Progenitor cell of endocrine pancreas (in vitro differentiated cells): ENCODE data around the gene IFIT1. TPM values are rescaled to one million over a fixed set of nuclear protein-coding genes. Genes with fewer than 3 reads are reported as not detected.

Source experiments
- DNase-seq: peaks from one replicate; pipeline ENCODE4 v3.0.0; 2021; ENCODE audit warnings: low spot score; ENCODE audit not compliant: unreplicated experiment
- H3K27ac Mint-ChIP-seq: 2 replicates; pipeline ENCODE4 v1.8.0; 2021; ENCODE audit warnings: mild to moderate bottlenecking, moderate library complexity, mixed read lengths
- H3K27me3 Mint-ChIP-seq: 2 replicates; pipeline ENCODE4 v1.8.0; 2021; ENCODE audit warnings: mixed read lengths
- H3K36me3 Mint-ChIP-seq: 2 replicates; pipeline ENCODE4 v1.8.0; 2022; ENCODE audit warnings: mixed read lengths; ENCODE audit not compliant: insufficient read depth
- H3K4me1 Mint-ChIP-seq: 2 replicates; pipeline ENCODE4 v1.8.0; 2021; ENCODE audit warnings: low read depth, mixed read lengths
- H3K4me3 Mint-ChIP-seq: 2 replicates; pipeline ENCODE4 v1.8.0; 2021; ENCODE audit warnings: low read depth, mild to moderate bottlenecking, moderate library complexity, mixed read lengths
- H3K9me3 Mint-ChIP-seq: 2 replicates; pipeline ENCODE4 v1.8.0; 2021; ENCODE audit warnings: low read depth, mixed read lengths
- total RNA-seq: library from RNA; stranded (reverse); gene quantifications from 2 replicates; pipeline ENCODE4 v1.2.1, GENCODE V29; 2021
- TF ChIP-seq, protein P1 (sequence below): fragments of 200-600 bp; sonication (generic); IDR thresholded peaks from one replicate; pipeline ENCODE4 v1.5.0; 2021; ENCODE audit warnings: antibody characterized with exemption, mild to moderate bottlenecking; ENCODE audit not compliant: unreplicated experiment

Gene IFIT1
- total RNA-seq, 1 donor from 2014 or later = 0.34 TPM

DNA sequence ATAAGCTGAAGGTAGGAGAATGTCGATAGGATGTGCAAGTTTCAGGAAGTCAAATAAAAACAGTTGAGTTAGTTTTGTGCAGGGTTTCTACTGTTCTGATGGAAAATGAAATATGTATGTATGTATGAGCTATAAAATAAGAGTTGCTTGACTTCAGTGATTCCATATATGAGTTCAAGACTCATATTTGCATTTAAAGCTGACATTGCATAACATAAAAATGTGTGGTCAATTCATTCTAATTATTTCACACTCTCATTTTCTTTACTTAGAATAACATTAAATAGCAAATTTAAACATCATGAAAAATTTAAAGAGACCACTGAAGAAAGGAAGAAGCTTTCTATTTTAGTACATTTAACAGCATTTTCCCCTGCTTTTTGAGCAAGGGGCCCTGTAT lies 59.8 kb downstream of the IFIT1 start:
- peaks cover 3% of the 10 kb centered on the region for H3K27me3 Mint-ChIP-seq
- H3K27ac Mint-ChIP-seq = no peak overlapping the region
- H3K4me3 Mint-ChIP-seq = no peak overlapping the region
- H3K36me3 Mint-ChIP-seq = peaks cover 9% of the 10 kb centered on the region
- H3K9me3 Mint-ChIP-seq = peaks cover 5% of the 10 kb centered on the region
- no peak for DNase-seq
- H3K4me1 Mint-ChIP-seq = peaks cover 5% of the 10 kb centered on the region
- TF ChIP-seq, protein P1, sequence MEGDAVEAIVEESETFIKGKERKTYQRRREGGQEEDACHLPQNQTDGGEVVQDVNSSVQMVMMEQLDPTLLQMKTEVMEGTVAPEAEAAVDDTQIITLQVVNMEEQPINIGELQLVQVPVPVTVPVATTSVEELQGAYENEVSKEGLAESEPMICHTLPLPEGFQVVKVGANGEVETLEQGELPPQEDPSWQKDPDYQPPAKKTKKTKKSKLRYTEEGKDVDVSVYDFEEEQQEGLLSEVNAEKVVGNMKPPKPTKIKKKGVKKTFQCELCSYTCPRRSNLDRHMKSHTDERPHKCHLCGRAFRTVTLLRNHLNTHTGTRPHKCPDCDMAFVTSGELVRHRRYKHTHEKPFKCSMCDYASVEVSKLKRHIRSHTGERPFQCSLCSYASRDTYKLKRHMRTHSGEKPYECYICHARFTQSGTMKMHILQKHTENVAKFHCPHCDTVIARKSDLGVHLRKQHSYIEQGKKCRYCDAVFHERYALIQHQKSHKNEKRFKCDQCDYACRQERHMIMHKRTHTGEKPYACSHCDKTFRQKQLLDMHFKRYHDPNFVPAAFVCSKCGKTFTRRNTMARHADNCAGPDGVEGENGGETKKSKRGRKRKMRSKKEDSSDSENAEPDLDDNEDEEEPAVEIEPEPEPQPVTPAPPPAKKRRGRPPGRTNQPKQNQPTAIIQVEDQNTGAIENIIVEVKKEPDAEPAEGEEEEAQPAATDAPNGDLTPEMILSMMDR = no peak

DNA sequence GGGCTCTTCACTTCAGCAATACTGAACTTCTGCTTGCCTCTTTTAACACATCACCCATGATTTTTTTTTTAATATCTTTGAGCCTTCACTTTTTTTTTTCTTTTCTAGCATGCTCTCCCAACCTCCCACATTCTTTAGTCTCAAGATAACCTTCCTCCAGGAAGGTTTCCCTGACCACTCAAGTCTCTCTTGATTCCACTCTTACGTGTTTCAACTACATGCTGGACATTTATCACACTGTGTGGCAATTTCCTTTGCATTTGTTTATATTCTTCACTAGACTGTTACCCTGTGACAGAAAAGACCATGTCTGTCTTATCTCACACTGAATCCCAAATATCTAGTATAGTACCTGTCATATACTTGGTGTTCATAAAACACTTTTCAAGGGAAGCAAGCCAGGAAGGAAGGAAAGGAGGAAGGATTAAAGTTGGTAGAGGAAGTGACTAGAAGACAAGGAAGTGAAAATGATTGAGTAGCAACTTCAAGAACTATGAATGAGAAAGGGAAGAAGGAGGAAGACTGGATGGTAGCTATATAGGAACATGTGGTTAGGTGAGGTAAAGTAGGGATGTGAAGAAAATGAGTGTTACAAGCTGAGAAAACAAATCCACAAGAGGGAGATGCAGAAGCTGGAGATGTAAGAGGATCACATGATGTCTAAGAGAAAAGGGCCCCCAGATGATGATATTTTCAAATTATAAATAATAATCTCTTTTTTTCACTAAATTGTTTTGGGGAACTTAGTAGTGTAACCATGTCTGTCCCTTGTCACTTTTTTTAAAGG lies 62.3 kb downstream of the IFIT1 start:
- H3K36me3 Mint-ChIP-seq = peaks cover 2% of the 10 kb centered on the region
- TF ChIP-seq, protein P1 = no peak

More for the DNA sequence above, 62.3 kb downstream of the IFIT1 start:
- no peaks in the 10 kb centered on the region for H3K27me3 Mint-ChIP-seq
- H3K4me1 Mint-ChIP-seq = peaks cover 3% of the 10 kb centered on the region
- no peak overlapping the region for H3K4me3 Mint-ChIP-seq
- DNase-seq = no peak
- H3K27ac Mint-ChIP-seq = no peak overlapping the region
- H3K9me3 Mint-ChIP-seq = no peaks in the 10 kb centered on the region

Other genes with a start within 250 kb of the IFIT1 start
- gene CH25H, start 185.3 kb upstream of the IFIT1 start, total RNA-seq = not detected in 2 replicates
- 17.0 and 19.5 TPM in 2 replicates for gene LIPA, start 140.8 kb upstream of the IFIT1 start, total RNA-seq
- gene IFIT2, start 90.6 kb upstream of the IFIT1 start, total RNA-seq = not detected in 2 replicates
- gene IFIT3, start 64.6 kb upstream of the IFIT1 start, total RNA-seq = 0.16 TPM in 1 of 2 replicates, not detected in the other
- not detected in 2 replicates for gene IFIT1B, start 14.6 kb upstream of the IFIT1 start, total RNA-seq
- gene IFIT5, start 21.9 kb downstream of the IFIT1 start, total RNA-seq = 6.0 and 6.2 TPM in 2 replicates
- gene SLC16A12, start 143.0 kb downstream of the IFIT1 start, total RNA-seq = 16.1 and 20.6 TPM in 2 replicates